HG02884 (cell line): ENCODE data around the gene LEF1.

Experiments
- ATAC-seq: cut with Tn5 transposase; IDR thresholded peaks from one replicate; pipeline ENCODE4 v1.9.1; 2021; ENCODE audit warnings: mild to moderate bottlenecking, moderate library complexity; ENCODE audit not compliant: unreplicated experiment

Gene LEF1

DNA sequence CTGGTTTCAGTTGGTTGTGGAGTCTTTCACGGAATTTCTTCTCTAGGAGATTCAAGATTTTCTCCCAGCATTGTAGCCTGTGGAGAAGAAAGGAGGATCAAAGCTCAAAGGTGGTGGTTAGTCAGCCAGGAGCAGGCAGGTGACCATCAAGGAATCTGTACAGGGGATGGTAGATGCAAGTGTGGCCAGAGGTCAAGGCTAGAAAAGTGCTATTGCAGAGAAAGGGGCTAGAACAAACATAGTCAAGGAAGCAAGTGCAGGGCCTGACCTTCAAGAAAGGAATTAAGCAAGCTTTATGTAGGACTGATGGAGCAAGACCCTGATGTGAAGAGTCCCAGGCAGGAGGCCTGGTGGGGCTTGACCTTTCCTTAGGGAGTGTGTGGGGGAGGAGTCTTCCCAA, 162.9 kb downstream of the LEF1 start:
- ATAC-seq, result no peak

DNA sequence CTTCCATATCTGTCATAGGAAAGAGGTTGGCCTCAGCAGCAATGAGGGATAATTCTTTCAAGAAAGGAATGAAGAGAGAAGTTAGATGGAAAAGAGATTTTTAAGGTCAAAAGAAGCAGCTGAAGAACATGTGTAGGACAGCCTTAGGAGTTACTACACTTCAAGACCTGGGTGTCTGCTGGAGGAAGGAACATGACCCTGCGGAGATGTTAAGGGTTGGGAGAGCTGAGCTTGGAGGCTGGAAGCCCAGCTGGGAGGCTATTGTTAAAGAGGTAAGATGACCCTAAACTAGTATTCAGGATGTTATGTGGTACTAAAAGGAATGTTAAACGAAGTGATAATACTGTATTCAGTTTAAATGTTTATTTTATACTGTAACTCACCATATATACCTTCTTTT, 164.1 kb downstream of the LEF1 start:
- no peak for ATAC-seq

DNA sequence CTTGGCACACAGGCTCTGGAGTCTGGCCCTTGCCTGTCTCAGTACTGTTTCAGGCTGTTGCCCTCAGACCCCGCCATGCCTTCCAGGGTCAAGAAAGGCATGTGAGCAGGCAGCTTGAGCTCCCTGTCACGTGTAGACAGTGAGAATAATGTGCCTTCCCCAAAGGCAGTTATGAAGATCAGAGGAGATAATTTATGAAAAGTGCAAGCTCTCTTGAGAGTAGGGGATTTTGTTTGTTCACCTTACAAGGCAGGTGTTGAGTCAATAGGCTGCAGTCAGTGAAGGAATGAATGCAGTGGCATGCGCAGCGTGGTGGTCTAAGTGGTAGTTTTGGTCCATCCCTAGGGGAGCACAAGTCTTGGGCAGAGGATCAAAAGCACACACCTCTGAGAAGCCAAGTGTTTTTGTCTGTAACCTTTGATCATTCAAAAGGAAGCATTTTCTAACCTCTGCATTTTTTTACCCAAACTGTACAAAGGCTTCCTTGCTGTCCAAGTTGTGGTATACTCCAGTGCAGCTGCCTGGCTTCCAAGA, 164.7 kb downstream of the LEF1 start:
- ATAC-seq, result no peak

DNA sequence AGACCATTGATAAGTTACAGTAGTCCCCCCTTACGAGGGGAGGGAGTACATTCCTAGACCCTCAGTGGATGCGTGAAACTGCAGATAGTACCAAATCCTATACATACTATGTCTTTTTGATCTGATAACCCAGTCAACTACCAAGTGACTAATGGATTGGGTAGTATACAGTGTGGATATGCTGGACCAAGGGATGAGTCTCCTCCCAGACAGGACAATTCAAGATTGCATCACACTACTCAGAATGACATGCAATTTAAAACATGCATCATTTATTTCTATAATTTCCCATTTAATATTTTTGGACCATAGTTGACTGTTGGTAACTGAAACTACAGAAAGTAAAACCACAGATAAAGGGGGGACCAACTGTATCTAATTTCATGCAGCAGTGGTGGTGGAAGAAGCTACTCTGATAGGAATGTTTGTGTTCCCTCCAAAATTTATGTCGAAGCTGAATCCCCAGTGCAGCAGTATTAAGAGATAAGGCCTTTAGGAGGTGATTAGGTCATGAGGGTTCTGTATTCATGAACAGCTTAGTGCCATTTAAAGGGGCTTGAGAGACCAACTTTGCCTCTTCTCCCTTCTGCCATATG, 167.1 kb downstream of the LEF1 start:
- ATAC-seq, result no peak

DNA sequence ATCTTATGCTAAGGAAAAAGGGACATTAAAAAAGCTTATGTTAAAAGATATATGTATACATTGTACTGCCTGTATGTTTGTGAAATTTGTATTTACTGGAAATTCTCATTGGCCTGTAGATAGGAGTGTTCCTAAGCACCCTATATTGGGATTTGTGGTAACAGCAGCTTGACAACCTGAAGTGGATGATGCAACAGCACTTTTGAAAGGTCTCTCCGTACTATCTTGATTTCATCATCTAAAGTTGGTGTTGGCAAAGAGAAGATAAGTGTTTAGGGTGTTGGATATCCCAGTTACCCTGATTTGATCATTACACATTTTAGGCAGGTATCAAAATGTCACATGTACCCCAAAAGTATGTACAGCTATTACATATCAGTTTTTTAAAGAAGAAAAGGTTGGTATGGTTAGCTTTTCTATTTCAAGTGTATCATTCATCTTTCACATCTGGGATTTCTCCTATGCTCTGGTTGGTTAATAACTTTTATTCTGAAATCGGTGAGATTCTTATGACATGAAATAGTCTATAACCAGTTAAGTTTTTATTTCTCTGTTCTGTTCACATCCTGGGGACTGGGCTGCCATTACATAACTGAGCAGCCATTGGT, 168.7 kb downstream of the LEF1 start:
- no peak for ATAC-seq

DNA sequence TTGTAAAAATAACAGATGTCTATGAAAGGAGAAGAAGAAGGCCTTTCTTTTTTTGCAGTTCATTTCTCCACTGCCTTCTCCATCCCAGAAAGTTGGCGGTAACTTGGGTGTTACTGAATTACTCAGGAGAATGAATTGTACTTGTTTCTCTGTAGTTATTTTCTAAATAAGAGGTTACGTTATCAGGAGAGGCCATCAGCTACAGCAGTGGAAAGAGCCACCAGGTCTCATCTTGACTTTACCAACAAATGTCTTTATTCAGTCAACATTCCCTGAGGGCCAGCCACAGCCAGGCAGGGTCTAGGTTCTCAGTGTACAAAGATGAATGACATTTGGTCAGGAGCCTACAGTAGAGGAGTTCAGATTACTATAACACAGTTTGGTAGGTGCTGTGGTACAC, 170.9 kb downstream of the LEF1 start:
- no peak for ATAC-seq
